ENCODE measurements around the gene COG2.
"Not testable (repeated sequence)": the region's sequence is repeated elsewhere in the genome, so short reads cannot be mapped to it uniquely, and the experiment has no call there.

COG2 gene

GRCh38 chr1:230694464-230694863 is 52.2 kb downstream of the COG2 start:
- intact Hi-C loops (cut with DNase I) = no loop called here
- DNase-seq = no peak

GRCh38 chr1:230694991-230695390 is 52.7 kb downstream of the COG2 start:
- intact Hi-C loops (cut with DNase I) = no loop called here
- DNase-seq = no peak

- no peak for DNase-seq
- intact Hi-C loops (cut with DNase I) = no loop called here
These were observed 53.9 kb downstream of the COG2 start for GRCh38 chr1:230696218-230696617.

DNA sequence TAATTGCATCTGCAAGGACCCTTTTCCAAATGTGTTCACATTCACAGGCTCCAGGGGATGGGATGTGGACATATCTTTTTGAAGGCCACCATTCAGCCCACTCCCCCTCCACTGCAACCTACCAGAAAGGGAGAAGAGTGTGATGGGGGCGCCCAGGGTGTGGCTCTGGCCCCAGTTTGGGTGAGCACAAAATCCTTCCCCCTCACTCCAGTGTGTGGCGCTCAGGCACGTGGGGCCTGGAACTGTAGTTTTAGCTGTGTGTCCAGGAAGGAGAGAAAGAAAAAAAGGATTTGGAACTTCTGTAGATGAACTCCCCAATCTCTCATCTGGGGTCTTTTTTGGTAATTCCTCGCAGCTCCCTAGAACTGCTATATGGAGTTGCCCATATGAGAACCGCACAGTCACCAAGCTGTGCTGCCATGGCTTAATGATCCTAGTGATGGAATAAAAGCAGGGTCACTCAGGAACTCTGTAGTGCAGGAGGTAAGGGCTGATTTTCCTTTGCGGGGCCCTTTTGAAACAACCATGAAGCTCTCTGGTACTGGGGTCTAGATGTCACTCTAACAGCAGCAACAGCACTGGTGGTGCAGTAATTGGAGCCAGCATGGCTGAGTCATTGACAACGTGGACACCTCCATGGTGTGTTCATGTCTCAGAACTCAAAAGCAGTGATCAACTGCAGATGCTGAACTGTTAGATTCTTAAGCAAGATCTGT is 54.6 kb downstream of the COG2 start:
- no peak for DNase-seq
- intact Hi-C loops (cut with DNase I) = no loop called here

DNA sequence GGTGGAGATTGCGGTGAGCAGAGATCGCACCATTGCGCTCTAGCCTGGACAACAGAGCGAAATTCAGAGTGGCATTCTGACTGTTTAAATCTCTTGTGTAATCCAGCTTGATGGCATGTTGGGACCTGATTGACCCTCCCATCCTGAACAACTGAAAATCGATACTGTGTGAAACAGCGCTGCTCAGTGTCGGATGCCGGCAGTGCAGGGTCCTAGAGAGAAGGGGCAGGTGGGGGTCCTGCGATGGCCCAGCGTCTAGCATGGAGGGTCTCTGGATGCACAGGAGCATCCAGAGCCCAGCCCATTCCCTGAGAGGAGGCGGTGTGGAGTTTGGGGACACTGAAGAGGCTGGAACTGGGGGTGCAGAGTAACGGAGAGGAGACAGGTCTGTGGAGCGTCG is 55.8 kb downstream of the COG2 start:
- DNase-seq = no peak
- intact Hi-C loops (cut with DNase I) = no loop called here

DNA sequence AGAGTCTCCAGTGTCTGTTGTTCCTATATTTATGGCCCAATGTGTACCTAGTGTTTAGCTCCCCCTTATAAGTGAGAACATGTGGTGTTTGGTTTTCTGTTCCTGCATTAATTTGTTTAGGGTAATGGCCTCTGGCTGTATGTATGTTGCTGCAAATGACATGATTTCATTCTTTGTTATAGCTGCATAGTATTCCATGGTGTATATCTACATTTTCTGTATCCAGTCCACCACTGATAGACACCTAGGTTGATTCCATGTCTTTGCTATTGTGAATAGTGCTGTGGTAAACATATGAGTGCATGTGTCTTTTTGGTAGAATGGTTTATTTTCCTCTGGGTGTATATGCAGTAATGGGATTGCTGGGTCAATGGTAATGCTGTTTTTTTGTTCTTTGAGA is 56.7 kb downstream of the COG2 start:
- intact Hi-C loops (cut with DNase I); DNase-seq: not testable (repeated sequence)

DNA sequence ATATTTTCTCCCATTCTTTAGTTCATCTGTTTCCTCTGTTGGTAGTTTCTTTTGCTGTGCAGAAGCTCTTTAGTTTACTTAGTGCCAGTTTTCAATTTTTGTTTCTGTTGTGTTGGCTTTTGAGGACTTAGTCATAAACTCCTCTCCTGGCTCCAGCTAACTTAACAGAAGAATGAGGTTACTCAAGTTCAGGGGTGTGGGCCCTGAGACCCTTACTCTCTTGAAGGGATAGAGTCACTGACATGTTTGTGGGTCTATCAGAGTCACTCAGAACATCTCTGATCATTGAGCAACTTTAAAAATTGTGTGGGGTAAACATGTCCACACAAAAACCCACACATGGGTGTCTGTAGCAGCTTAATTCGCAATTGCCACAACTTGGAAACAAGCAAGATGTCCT is 57.4 kb downstream of the COG2 start:
- DNase-seq = no peak
- intact Hi-C loops (cut with DNase I) = no loop called here

- intact Hi-C loops (cut with DNase I) = no loop called here
- DNase-seq = no peak
These were observed 57.9 kb downstream of the COG2 start for GRCh38 chr1:230700132-230700531.

DNA sequence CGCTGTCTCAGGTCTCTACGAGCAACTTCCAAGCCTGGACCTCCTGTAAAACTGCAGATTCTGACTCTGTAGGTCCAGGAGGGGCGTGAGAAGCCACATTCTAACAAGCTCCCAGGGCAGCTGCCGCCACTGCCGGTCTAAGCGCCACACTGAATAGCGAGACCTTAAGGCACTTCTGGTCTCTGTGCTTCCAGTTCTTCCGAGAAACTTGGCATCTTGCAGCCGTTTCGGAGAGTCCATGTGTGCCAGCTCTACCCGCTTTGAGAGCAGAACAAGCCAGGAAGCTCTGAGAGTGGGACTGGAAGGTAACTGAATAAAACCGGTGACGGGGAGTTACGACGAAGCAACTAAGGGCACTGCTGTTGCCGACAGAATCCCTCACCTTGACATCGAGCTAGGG is 59.2 kb downstream of the COG2 start:
- intact Hi-C loops (cut with DNase I) = no loop called here
- DNase-seq = peak in 16 of 42 donors; percentile 27 to 69 (median 44)

DNA sequence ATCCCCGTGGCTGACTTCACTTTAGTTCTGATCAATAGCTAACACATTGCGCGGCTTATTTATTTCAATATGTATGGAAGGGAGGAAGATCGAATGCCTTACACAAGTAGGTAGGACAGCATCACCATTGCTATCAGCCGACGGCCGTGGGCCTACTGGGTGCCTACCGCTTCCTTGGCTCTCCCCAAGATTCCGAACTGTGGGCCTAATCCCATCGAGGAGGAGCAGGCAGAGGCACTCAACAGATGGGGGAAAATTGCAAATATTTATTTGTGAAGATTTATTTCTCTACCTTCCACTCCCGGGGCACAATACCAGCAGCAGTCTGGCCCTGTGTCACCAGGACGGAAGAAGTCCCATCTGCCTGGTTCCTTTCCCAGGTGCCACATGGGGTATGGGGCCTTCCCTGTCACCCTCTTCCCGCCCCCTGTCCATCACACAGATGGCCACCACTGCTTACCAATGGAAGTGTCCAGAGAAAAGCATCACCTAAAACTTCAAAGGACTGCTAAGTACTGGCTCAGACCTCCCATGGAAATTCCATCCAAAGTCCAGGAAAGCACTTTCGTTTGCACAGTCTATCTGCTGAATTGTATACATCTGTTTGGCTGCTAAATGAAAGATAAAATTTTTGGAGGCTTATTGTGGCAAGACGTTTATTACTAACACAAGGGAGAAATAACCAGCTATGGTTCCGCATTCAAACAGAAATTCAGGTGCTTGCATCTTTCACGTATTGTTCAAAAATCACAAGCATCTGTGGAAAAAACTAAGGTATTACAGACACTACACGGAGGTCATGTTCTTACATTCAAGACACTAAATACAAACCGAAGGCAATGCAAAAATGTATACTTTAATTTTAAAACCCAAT is 59.9 kb downstream of the COG2 start:
- intact Hi-C loops (cut with DNase I) = no loop called here
- DNase-seq = no peak

- intact Hi-C loops (cut with DNase I) = no loop called here
- DNase-seq = no peak
These were observed 60.8 kb downstream of the COG2 start for GRCh38 chr1:230702934-230703678.

DNA sequence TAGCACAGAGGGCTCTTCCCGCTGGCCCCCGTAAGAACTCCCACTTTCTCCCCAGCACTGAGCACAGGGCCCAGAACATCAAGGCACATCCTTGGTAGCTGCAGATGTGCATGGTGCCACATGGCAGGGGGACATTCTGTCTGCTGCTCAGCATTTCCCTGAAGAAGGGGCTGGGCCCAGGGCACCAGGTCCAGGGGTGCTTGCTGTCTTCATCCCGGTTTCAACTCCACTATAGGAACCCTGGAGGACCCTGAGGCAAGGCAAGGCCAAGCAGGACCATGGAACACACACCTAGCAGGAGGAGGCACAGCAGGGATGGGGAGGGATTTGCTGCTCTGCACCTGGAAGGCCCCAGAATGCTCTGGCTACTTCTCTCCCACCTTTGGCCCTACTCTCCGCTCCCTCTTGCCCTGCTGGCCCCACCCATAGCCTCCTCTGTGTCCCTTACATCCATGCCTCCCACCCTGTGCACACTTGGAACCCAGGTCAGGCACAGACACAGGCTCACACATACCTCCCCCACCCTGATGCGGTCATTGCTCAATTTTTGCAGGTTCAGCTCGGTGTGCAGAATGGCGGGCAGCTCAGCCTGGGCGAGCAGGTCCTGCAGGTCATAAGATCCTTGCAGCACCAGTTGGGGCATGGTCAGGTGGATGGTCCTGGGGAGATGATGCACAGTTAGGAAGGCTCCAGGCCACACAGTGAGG is 61.6 kb downstream of the COG2 start:
- DNase-seq = no peak
- intact Hi-C loops (cut with DNase I) = no loop called here

GRCh38 chr1:230704830-230705229 is 62.5 kb downstream of the COG2 start:
- intact Hi-C loops (cut with DNase I) = no loop called here
- DNase-seq = no peak

GRCh38 chr1:230705289-230706019 is 63.2 kb downstream of the COG2 start:
- intact Hi-C loops (cut with DNase I) = no loop called here
- DNase-seq = no peak

DNA sequence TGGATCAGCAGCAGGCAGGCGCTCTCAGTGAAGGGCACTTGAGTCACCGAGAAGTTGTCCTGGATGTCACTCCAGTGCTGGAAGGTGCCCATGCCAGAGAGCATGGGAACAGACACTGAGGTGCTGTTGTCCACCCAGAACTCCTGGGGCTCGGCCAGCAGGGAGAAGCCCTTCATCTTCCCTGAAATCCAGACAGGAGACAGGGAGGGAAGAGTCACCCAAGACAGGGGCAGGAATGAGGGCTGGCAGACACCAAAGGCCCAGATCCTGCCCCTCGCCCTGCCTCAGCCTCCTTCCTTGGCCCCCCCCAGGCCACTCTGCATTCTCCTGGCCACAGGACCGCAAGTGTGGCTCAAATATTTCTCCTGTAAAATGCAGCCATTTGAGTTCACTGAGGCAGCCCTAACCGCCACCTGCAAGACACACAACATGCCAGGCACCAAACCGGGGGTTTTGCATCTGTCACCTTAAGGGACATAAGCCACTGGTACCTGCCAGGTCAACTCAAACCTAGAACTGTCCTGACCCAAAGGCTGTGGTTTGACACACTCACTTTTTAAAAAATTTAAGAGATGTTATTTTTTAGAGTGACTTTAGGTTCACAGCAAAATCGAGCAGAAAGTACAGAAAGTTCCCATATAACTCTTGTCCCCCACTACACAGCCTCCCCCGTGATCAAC is 63.9 kb downstream of the COG2 start:
- no peak for DNase-seq
- intact Hi-C loops (cut with DNase I) = no loop called here

- DNase-seq = no peak
- intact Hi-C loops (cut with DNase I) = no loop called here
These were observed 64.8 kb downstream of the COG2 start for GRCh38 chr1:230706887-230707731.

All from head of caudate nucleus (tissue), 42 donors.